ENCODE results near the gene SARDH.
"Not testable (repeated sequence)": the region's sequence is repeated elsewhere in the genome, so short reads cannot be mapped to it uniquely, and the experiment has no call there.

DNA sequence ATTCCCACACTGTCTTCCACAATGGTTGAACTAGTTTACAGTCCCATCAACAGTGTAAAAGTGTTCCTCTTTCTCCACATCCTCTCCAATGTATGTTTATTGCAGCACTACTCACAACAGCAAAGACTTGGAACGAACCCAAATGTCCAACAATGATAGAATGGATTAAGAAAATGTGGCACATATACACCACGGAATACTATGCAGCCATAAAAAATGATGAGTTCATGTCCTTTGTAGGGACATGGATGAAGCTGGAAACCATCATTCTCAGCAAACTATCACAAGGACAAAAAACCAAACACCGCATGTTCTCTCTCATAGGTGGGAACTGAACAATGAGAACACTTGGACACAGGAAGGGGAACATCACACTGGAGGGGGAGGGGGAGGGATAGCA lies 28.1 kb upstream of the SARDH start:
- TF ChIP-seq, protein P1, sequence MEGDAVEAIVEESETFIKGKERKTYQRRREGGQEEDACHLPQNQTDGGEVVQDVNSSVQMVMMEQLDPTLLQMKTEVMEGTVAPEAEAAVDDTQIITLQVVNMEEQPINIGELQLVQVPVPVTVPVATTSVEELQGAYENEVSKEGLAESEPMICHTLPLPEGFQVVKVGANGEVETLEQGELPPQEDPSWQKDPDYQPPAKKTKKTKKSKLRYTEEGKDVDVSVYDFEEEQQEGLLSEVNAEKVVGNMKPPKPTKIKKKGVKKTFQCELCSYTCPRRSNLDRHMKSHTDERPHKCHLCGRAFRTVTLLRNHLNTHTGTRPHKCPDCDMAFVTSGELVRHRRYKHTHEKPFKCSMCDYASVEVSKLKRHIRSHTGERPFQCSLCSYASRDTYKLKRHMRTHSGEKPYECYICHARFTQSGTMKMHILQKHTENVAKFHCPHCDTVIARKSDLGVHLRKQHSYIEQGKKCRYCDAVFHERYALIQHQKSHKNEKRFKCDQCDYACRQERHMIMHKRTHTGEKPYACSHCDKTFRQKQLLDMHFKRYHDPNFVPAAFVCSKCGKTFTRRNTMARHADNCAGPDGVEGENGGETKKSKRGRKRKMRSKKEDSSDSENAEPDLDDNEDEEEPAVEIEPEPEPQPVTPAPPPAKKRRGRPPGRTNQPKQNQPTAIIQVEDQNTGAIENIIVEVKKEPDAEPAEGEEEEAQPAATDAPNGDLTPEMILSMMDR (IDR thresholded peaks at IDR 0.05) = not testable (repeated sequence)
- not testable (repeated sequence) for TF ChIP-seq POLR2A (IDR thresholded peaks at IDR 0.05)

Measured in heart left ventricle (tissue), 13 donors.